Activated CD4-positive, alpha-beta T cell treated with anti-CD3 and anti-CD28 coated beads, Interleukin-2, amount 10 ng/mL, durations not matched to agents 24 days and 14 days (primary cell): ENCODE data around the gene VPS11. TPM values are rescaled to one million over a fixed set of nuclear protein-coding genes. Genes with fewer than 3 reads are reported as not detected.
"Not testable (repeated sequence)": the region's sequence is repeated elsewhere in the genome, so short reads cannot be mapped to it uniquely, and the experiment has no call there.

Experiments
- DNase-seq: peaks from one replicate; pipeline ENCODE4 v3.0.0; 2022
- H3K27ac Mint-ChIP-seq: one replicate; pipeline ENCODE4 v1.8.0; 2022; ENCODE audit warnings: mild to moderate bottlenecking, mixed read lengths
- H3K27me3 Mint-ChIP-seq: one replicate; pipeline ENCODE4 v1.8.0; 2022; ENCODE audit warnings: mixed read lengths
- H3K36me3 Mint-ChIP-seq: one replicate; pipeline ENCODE4 v1.8.0; 2022; ENCODE audit warnings: low read depth, mild to moderate bottlenecking, mixed read lengths
- H3K4me1 Mint-ChIP-seq: one replicate; pipeline ENCODE4 v1.8.0; 2021; ENCODE audit warnings: mixed read lengths
- H3K4me3 Mint-ChIP-seq: one replicate; pipeline ENCODE4 v1.8.0; 2022; ENCODE audit warnings: mild to moderate bottlenecking, moderate library complexity, mixed read lengths
- H3K9me3 Mint-ChIP-seq: one replicate; pipeline ENCODE4 v1.8.0; 2021; ENCODE audit warnings: mixed read lengths
- intact Hi-C: fragments of 100-400 bp; cut with micrococcal nuclease; formaldehyde crosslinking; loops from one replicate; pipeline ENCODE4 v1.15.1; 2023
- total RNA-seq: library from RNA; stranded (reverse); gene quantifications from 2 replicates; pipeline ENCODE4 v1.2.3, GENCODE V29; 2022

VPS11 gene
- total RNA-seq, 1 donor from 2014 or later, result 20.2 TPM

DNA sequence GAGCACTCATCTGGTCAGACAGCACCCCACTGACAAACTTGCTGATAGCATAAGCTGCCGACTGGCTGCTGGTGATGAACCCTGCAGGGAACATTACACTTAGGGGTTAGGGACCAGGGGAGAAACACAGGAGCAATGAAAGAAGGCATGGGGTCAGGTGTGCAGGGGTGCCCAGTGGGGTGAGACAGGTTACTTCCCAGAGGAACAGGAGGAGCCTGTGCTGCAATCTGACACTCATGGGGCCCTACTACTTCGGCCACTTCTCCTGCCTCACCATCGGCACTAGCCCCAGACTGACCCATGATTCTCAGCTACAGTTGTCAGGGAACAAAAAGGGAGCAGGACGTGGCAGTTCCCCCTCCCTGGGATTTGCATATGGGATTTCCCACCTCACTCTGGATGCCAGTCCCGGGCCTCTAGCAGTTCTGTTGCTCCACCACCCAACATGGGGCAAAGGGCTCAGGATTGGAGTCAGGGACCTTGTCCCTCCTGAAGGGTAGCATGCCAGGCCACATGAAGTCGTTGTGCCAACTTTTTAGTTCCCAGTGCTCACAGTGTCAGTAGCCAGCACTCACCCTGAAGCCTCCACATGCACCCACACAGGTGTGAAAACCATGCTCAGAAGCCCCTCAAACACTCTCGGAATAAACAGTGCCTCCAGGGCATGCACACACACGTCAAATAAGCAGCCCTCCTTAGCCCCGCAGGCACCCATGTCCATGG, 39.1 kb upstream of the VPS11 start:
- Mint-ChIP-seq H3K27me3 (no peaks in the 10 kb centered on the region), H3K36me3 (peaks cover 23% of the 10 kb centered on the region), H3K4me3 (peak overlapping the region; percentile 83), H3K27ac (peak overlapping the region; percentile 25), H3K4me1 (peaks cover 34% of the 10 kb centered on the region), H3K9me3 (no peaks in the 10 kb centered on the region)
- intact Hi-C loops, result no loop called here
- no peak for DNase-seq

DNA sequence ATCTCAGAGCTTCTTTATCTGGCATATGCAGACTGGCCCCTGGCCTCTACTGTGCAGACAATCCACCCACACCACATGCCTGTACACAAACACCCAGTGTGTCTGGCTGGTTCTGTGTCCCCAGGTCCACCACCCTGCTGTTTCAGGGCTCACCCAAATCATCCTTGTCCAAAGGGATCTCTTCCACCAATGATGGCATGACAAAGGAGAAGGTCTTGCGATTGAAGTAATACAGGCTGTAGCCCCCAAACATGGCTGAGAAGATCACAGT, 38.6 kb upstream of the VPS11 start:
- peaks cover 18% of the 10 kb centered on the region for H3K36me3 Mint-ChIP-seq

DNA sequence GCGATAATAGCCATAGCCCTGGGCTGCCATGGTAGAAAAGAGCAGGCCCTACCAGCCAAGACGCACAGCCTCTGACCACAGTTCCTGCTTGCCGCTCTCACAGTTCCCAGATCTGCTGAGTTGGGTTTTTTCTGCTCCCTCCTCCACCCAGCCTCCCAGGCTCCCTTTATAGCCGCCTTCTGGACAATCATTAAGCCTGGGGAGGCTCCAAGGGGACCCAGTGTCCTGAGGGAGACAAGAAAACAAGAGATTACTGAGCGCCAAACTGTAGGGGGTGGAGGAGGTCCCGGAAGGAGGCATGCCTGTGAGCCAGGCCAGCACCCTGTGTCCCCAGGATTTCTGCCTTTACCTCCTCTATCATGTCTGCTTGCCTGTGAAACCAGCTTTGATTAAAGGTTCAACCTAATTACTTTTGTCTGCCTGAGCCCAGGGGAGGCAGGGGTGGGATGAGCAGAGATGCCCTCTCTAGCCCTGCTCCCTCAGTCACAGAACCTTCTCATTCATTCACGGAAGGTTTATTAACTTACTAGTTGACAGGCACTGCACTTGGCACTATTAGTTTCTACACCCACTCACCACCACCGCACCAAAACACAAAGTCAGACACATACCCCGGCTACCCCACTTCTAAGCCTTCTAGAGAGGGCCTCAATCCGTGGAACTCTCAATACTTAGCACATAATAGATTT, 38.1 kb upstream of the VPS11 start:
- H3K27me3 Mint-ChIP-seq, result no peaks in the 10 kb centered on the region
- intact Hi-C loops, result loop anchor here (1.0 to 2.0 kb wide), 4 partner anchors 11 to 37 kb away; partner anchors contain the start of genes CENATAC, HYOU1, RPS25 and TRAPPC4
- peaks cover 15% of the 10 kb centered on the region for H3K36me3 Mint-ChIP-seq
- H3K27ac Mint-ChIP-seq, result peak overlapping the region; percentile 89
- DNase-seq, result no peak
- H3K4me1 Mint-ChIP-seq, result peaks cover 26% of the 10 kb centered on the region
- peak overlapping the region; percentile 83 for H3K4me3 Mint-ChIP-seq
- H3K9me3 Mint-ChIP-seq, result no peaks in the 10 kb centered on the region

More for the DNA sequence above, 38.6 kb upstream of the VPS11 start:
- intact Hi-C loops, result no loop called here
- peak overlapping the region; percentile 25 for H3K27ac Mint-ChIP-seq
- no peaks in the 10 kb centered on the region for H3K27me3 Mint-ChIP-seq
- H3K4me1 Mint-ChIP-seq, result peaks cover 29% of the 10 kb centered on the region
- peak overlapping the region; percentile 83 for H3K4me3 Mint-ChIP-seq
- H3K9me3 Mint-ChIP-seq, result no peaks in the 10 kb centered on the region
- no peak for DNase-seq

DNA sequence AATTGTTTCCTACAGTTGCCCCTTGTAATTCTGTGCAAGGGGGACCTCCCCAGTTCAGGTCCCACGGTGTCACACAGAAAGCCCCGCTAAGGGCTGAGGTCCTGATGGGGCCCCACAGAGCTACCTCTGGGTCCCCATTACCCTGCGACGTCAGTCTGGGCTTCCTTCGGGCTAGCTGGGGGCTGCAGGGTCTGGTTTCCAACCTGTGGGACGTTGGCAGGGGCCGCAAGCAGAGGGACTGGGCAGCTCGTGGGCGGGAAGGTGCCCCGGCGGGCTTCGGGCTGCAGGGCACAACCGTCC, 37.6 kb upstream of the VPS11 start:
- intact Hi-C loops, result loop anchor here (1.0 to 2.0 kb wide), 4 partner anchors 12 to 37 kb away; partner anchors contain the start of genes CENATAC, HYOU1, RPS25 and TRAPPC4
- H3K4me3 Mint-ChIP-seq, result peak overlapping the region; percentile 83
- peak overlapping the region; percentile 89 for H3K27ac Mint-ChIP-seq
- no peaks in the 10 kb centered on the region for H3K27me3 Mint-ChIP-seq
- no peaks in the 10 kb centered on the region for H3K9me3 Mint-ChIP-seq
- H3K36me3 Mint-ChIP-seq, result peaks cover 11% of the 10 kb centered on the region
- no peak for DNase-seq
- H3K4me1 Mint-ChIP-seq, result peaks cover 23% of the 10 kb centered on the region

DNA sequence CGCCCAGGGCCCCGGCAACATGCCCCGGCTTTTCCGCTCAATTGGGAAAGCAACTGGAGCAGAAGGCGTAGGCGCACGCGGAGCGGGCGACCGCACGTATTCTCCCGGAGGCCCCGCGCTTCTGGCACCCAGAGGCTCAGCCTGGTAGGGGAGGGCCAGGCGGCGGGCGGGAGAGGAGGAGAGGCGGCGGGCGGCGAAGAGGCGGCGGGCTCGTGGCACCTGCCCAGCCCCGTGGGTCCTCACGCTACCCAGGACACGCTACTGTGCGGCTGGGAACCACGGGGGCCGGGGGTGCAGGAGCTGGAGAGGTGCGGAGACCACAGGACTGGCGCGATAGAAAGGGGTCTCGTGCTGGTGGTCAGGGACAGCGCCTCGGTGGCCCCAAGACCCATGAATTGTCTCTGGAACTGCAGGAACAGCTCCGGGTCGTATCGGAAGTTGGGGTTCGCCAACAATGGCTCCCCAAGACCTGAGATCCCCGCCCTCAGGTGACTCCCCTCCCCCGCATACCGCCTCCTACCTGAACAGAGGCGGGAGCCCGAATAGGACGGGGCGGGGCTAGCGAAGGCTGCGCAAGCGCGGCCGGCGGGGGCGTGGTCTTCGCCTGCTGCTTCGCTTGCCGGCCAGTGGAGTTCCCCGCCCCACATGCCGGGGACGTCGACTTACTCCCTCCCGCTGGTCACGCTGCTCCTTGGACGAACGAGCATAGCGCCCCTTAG, 37.1 kb upstream of the VPS11 start, which contains the start of gene SLC37A4:
Gene SLC37A4 (minus strand): TSS at position 549 of the 719 bp plus-strand sequence.
- H3K4me1 Mint-ChIP-seq, result peaks cover 19% of the 10 kb centered on the region
- DNase-seq, result peak; percentile 100
- peak within 1 kb of the TSS; percentile 89 for H3K27ac Mint-ChIP-seq
- peak within 1 kb of the TSS; percentile 83 for H3K4me3 Mint-ChIP-seq
- H3K9me3 Mint-ChIP-seq, result no peaks in the 10 kb centered on the region
- no peaks in the 10 kb centered on the region for H3K27me3 Mint-ChIP-seq
- peaks cover 6% of the 10 kb centered on the region for H3K36me3 Mint-ChIP-seq
- intact Hi-C loops, result loop anchor here (1.0 to 2.0 kb wide), 4 partner anchors 12 to 36 kb away; partner anchors contain the start of genes CENATAC, HYOU1, RPS25 and TRAPPC4

DNA sequence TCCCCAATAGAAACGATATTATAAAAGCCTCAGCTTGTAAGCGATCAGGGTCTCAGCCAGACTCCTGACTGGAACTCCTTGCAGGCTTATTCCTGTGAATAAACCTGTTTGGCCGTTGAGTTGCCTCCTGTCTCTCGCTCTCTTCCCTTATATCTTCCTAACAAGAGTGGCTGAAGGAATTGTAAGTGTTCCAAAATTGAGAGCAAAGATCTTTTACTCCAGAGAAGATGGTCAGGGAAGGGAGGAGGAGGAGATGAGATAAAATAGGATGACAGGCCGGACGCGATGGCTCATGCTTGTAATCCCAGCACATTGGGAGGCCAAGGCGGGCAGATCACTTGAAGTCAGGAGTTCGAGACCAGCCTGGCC, 35.7 kb upstream of the VPS11 start:
- Mint-ChIP-seq H3K4me3 (no peak overlapping the region), H3K27me3 (no peaks in the 10 kb centered on the region), H3K9me3 (no peaks in the 10 kb centered on the region), H3K36me3 (peaks cover 2% of the 10 kb centered on the region), H3K4me1 (peaks cover 18% of the 10 kb centered on the region), H3K27ac (no peak overlapping the region)
- DNase-seq, result no peak
- intact Hi-C loops, result loop anchor here (2.0 kb wide), 1 partner anchor 35 kb away; the partner anchor contains the start of gene VPS11

DNA sequence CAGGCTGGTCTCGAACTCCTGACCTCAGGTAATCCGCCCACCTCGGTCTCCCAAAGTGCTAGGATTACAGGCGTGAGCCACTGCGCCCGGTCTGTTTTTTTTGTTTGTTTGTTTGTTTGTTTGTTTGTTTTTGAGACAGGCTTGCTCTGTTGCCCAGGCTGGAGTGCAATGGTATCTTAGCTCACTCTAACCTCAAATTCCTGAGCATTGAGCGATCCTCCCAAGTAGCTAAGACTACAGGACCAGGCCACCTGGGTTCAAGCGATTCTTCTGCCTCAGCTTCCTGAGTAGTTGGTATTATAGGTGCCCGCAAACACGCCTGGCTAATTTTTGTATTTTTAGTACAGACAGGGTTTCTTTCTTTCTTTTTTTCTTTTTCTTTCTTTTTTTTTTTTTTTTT, 34.2 kb upstream of the VPS11 start:
- H3K27me3 Mint-ChIP-seq, DNase-seq, H3K4me3 Mint-ChIP-seq, H3K27ac Mint-ChIP-seq, H3K9me3 Mint-ChIP-seq, H3K36me3 Mint-ChIP-seq, intact Hi-C loops: not testable (repeated sequence)
- H3K4me1 Mint-ChIP-seq, result peaks cover 15% of the 10 kb centered on the region

DNA sequence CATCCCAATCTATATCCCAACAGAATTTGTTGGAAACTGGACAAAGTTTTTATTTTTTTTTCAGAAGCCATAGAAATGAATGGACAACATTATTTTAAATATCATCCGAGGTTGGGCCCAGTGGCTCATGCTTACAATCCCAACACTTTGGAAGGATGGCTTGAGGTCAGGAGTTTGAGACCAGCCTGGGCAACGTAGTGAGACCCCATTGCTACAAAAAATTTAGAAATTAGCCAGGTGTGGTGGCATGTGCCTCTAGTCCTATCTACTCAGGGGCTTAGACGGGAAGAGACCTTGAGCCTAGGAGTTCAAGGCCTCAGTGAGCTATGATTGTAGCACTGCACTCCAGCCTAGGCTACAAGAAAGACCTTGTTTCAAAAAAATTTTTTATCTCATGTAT, 32.8 kb upstream of the VPS11 start:
- intact Hi-C loops, result no loop called here
- H3K4me1 Mint-ChIP-seq, result peaks cover 2% of the 10 kb centered on the region
- no peaks in the 10 kb centered on the region for H3K27me3 Mint-ChIP-seq
- DNase-seq, result no peak
- H3K4me3 Mint-ChIP-seq, result no peak overlapping the region
- H3K27ac Mint-ChIP-seq, result no peak overlapping the region
- no peaks in the 10 kb centered on the region for H3K36me3 Mint-ChIP-seq
- no peaks in the 10 kb centered on the region for H3K9me3 Mint-ChIP-seq

DNA sequence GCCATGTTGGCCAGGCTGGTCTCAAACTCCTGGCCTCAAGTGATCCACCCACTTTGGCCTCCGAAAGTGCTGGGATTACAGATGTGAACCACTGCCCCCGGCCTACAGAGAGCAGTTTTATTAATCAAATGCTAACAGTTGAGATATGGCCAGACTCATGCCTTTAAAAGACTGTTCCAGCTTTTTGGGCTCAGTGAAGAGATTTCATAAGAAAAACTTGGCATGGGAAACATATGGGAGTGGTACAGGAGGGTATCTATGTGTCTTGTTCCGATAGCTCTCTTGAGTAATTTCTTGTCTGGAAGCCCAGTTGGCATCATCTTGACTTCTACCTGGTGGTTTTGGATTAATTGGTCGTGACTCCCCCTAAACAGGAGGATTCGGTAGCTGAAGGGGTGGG, 28.7 kb upstream of the VPS11 start:
- intact Hi-C loops, result no loop called here
- no peak overlapping the region for H3K27ac Mint-ChIP-seq
- no peak for DNase-seq
- H3K27me3 Mint-ChIP-seq, result no peaks in the 10 kb centered on the region
- peaks cover 7% of the 10 kb centered on the region for H3K4me1 Mint-ChIP-seq
- H3K36me3 Mint-ChIP-seq, result no peaks in the 10 kb centered on the region
- no peaks in the 10 kb centered on the region for H3K9me3 Mint-ChIP-seq
- no peak overlapping the region for H3K4me3 Mint-ChIP-seq

DNA sequence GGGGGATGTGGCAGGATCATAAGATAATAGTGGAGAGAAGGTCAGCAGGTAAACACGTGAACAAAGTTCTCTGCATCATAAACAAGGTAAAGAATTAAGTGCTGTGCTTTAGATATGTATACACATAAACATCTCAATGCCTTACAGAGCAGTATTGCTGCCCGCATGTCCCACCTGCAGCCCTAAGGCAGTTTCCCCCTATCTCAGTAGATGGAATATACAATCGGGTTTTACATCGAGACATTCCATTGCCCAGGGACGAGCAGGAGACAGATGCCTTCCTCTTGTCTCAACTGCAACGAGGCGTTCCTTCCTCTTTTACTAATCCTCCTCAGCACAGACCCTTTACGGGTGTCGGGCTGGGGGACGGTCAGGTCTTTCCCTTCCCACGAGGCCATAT, 28.1 kb upstream of the VPS11 start:
- H3K36me3 Mint-ChIP-seq, H3K4me3 Mint-ChIP-seq, H3K9me3 Mint-ChIP-seq, DNase-seq, intact Hi-C loops, H3K27me3 Mint-ChIP-seq, H3K27ac Mint-ChIP-seq, H3K4me1 Mint-ChIP-seq: not testable (repeated sequence)

DNA sequence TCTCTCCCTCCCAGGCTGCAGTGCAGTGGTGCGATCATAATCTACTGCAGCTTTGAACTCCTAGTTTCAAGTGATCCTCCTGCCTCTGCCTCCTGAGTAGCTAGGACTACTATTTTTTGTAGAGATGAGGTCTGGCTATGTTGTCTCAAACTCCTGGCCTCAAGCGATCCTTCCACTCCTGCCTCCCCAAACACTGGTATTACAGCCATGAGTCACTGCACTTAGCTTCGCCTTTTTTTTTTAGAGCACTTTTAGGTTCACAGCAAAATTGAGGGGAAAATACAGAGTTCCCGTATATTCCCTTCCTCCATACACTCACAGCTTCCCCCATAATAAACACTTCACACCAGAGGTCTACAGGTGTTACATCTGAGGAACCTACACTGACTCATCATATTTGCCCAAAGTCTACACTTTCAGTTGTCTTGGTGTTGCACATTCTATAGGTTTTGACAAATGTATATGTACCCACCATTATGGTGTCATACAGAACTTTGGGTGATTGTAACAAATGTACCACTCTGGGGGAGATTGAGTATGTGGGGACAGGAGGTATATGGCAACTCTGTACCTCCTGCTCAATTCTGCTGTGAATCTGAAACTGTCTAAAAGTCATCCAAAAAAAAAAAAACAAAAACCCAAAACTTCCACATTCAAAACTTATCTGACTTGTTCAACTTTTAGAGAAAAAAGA, 25.6 kb upstream of the VPS11 start:
- intact Hi-C loops, result no loop called here

DNA sequence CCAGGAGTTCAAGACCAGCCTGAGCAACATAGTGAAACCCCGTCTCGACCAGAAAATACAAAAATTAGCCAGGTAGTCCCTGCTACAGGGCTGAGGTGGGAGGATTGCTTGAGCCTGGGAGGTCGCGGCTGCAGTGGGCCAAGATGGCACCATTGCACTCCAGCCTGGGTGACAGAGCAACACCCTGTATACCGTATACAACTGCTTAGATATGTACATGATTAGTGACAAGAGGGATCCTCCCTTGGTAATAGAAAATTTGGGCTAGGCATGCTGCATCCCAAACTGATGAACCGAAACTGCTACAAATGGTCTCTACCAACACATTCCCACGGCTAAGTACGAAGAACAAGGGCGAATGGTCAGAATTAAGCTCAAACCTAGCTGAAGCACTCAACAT, 24.7 kb upstream of the VPS11 start:
- intact Hi-C loops, result no loop called here

More for the DNA sequence above, 25.6 kb upstream of the VPS11 start:
- DNase-seq, result no peak
- Mint-ChIP-seq H3K27me3 (no peaks in the 10 kb centered on the region), H3K27ac (peak overlapping the region; percentile 30), H3K36me3 (peaks cover 24% of the 10 kb centered on the region), H3K9me3 (no peaks in the 10 kb centered on the region), H3K4me3 (no peak overlapping the region), H3K4me1 (peaks cover 7% of the 10 kb centered on the region)

DNA sequence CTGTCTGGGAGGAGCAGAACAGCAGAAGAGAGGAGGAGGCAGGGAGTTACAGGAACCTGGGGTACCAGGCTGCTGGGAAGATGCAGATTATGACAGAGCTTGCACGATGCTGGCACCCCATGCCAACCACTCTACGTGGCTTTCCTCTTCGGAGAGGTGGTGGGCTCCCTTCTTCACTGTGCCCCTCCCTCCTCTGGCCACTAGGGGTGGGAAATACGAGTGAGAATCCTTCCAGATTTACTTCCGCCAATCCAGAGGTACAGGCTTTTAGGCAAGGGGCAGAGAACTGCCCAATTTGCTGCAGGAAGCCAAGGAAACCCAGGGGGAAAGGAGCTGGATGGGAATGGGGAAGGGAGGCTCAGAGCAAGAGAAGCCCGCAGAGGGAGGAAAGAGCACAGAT, 22.9 kb upstream of the VPS11 start:
- no peaks in the 10 kb centered on the region for H3K27me3 Mint-ChIP-seq
- peaks cover 7% of the 10 kb centered on the region for H3K4me1 Mint-ChIP-seq
- peaks cover 47% of the 10 kb centered on the region for H3K36me3 Mint-ChIP-seq
- no peaks in the 10 kb centered on the region for H3K9me3 Mint-ChIP-seq
- no peak overlapping the region for H3K4me3 Mint-ChIP-seq
- intact Hi-C loops, result no loop called here
- H3K27ac Mint-ChIP-seq, result no peak overlapping the region
- no peak for DNase-seq

More for the DNA sequence above, 24.7 kb upstream of the VPS11 start:
- Mint-ChIP-seq H3K4me3 (no peak overlapping the region), H3K36me3 (peaks cover 31% of the 10 kb centered on the region), H3K27ac (no peak overlapping the region), H3K27me3 (no peaks in the 10 kb centered on the region), H3K4me1 (peaks cover 7% of the 10 kb centered on the region), H3K9me3 (no peaks in the 10 kb centered on the region)
- no peak for DNase-seq
